ENCODE results near the gene ABCA2. TPM values are rescaled to one million over a fixed set of nuclear protein-coding genes. Genes with fewer than 3 reads are reported as not detected.

The ABCA2 gene
- total RNA-seq, 1 experiment from 2014 or later, result 27.0 TPM

DNA sequence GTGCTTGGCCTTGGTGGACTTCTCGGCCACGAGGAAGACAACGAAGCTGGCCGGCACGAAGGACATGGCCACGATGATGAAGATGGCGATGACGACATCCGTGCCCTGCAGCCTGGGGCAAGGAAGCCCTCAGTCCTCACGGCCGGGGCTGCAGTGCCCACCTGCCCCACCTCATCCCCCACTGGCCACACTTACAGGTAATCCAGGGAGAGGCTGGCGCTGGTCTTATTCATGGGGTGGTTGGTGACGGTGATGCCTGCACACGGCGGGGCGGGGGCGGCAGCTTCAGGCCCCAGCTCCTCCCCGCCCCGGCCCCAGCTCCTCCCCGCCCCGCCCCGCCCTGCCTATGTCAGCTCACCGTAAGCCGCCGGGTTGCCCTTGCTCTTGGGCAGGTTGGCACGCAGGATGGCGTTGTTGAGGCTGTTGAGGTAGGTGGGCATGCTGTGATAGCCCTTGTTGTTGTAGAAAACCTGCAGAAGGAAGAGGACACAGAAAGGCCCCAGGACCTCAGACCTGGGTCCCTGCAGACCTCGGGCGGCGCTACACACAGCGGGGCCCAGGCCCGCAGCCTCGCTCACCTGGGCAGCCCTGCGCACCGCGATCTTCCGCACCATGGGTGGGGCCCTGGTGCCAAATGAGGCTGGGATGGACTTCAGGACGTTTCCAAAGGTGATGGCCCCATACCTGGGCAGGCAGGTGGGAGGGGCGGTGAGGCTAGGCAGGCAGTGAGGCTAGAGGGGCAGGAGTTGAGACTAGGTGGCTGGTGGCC lies 15.9 kb downstream of the ABCA2 start:
- H3K9me3 ChIP-seq (ENCODE audit: control insufficient read depth, insufficient read depth, low read depth, low read length), result no peaks in the 10 kb centered on the region
- in situ Hi-C loops (cut with HindIII; ENCODE audit: low pct_unique_long_range_greater_than_20kb, low sequenced_read_pairs) (no loop called here), intact Hi-C loops (cut with micrococcal nuclease; ENCODE audit: unreplicated experiment) (no loop called here)
- H3K4me3 ChIP-seq (ENCODE audit: low read depth in 2 of 2, low read length in 2 of 2), result no peak overlapping the region
- H3K27ac ChIP-seq (ENCODE audit: low read length), result no peak overlapping the region
- no peaks in the 10 kb centered on the region for H3K36me3 ChIP-seq (ENCODE audit: control insufficient read depth, insufficient read depth, low read length)
- DNase-seq (ENCODE audit: low read depth, low spot score) (no peak), ATAC-seq (no peak)
- CTCF ChIA-PET, result no interaction called here
- POLR2A ChIA-PET, result interaction anchor here (0.5 kb wide), 1 partner anchor 93 kb away, joined by 6 read pairs; no protein-coding TSS in a partner anchor
- no peaks in the 10 kb centered on the region for H3K4me1 ChIP-seq (ENCODE audit: control insufficient read depth, insufficient read depth, low read length)
- H3K27me3 ChIP-seq (ENCODE audit: control insufficient read depth, insufficient read depth, low read length), result no peaks in the 10 kb centered on the region
- TF ChIP-seq SIN3A (IDR thresholded peaks at IDR 0.05; ENCODE audit: borderline replicate concordance, insufficient read depth, low read depth, low read length) (no peak), POLR2AphosphoS5 (IDR thresholded peaks at IDR 0.05; ENCODE audit: low read depth, low read length) (no peak), REST (IDR thresholded peaks at IDR 0.05; ENCODE audit: insufficient read depth in 1 of 2, low read depth in 2 of 2, low read length in 1 of 2) (no peak)
- TF ChIP-seq, protein P1, sequence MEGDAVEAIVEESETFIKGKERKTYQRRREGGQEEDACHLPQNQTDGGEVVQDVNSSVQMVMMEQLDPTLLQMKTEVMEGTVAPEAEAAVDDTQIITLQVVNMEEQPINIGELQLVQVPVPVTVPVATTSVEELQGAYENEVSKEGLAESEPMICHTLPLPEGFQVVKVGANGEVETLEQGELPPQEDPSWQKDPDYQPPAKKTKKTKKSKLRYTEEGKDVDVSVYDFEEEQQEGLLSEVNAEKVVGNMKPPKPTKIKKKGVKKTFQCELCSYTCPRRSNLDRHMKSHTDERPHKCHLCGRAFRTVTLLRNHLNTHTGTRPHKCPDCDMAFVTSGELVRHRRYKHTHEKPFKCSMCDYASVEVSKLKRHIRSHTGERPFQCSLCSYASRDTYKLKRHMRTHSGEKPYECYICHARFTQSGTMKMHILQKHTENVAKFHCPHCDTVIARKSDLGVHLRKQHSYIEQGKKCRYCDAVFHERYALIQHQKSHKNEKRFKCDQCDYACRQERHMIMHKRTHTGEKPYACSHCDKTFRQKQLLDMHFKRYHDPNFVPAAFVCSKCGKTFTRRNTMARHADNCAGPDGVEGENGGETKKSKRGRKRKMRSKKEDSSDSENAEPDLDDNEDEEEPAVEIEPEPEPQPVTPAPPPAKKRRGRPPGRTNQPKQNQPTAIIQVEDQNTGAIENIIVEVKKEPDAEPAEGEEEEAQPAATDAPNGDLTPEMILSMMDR (IDR thresholded peaks at IDR 0.05), result no peak
- no TSS peak for BruUV-seq (replicated peaks)

DNA sequence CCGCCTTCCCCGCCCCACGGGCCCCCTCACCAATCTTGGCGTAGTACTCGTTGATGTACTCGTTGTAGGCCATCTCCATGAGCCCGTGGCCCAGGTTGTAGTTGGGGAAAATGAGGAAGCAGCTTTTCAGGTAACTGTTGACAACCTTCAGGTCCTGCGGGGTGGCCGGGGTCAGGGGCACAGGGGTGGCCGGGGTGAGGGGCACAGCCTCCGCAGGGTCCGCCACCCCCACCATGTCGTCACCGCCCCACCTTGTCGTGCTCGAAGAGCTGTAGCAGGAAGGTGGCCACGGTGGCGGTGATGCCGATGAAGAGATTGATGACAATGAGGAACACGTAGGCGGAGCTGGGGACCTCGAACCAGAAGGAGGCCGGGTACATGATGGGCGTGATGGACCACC lies 16.9 kb downstream of the ABCA2 start:
- H3K4me1 ChIP-seq (ENCODE audit: control insufficient read depth, insufficient read depth, low read length), result no peaks in the 10 kb centered on the region
- H3K27ac ChIP-seq (ENCODE audit: low read length), result no peak overlapping the region
- intact Hi-C loops (cut with micrococcal nuclease; ENCODE audit: unreplicated experiment) (no loop called here), in situ Hi-C loops (cut with HindIII; ENCODE audit: low pct_unique_long_range_greater_than_20kb, low sequenced_read_pairs) (no loop called here)
- DNase-seq (ENCODE audit: low read depth, low spot score), result no peak
- no peak for TF ChIP-seq POLR2AphosphoS5 (IDR thresholded peaks at IDR 0.05; ENCODE audit: low read depth, low read length)
- TF ChIP-seq REST (IDR thresholded peaks at IDR 0.05; ENCODE audit: insufficient read depth in 1 of 2, low read depth in 2 of 2, low read length in 1 of 2), result no peak
- TF ChIP-seq SIN3A (IDR thresholded peaks at IDR 0.05; ENCODE audit: borderline replicate concordance, insufficient read depth, low read depth, low read length), result no peak
- TF ChIP-seq, protein P1 (IDR thresholded peaks at IDR 0.05), result no peak
- TF ChIP-seq TCF7L2 (IDR thresholded peaks at IDR 0.05; ENCODE audit: low read depth, low read length), result no peak
- H3K4me3 ChIP-seq (ENCODE audit: low read depth in 2 of 2, low read length in 2 of 2), result no peak overlapping the region
- ChIA-PET POLR2A (interaction anchor here (0.5 kb wide), 2 partner anchors 92 to 249 kb away, joined by 4 to 6 read pairs; no protein-coding TSS in a partner anchor), CTCF (no interaction called here)
- no peaks in the 10 kb centered on the region for H3K9me3 ChIP-seq (ENCODE audit: control insufficient read depth, insufficient read depth, low read depth, low read length)
- H3K27me3 ChIP-seq (ENCODE audit: control insufficient read depth, insufficient read depth, low read length), result no peaks in the 10 kb centered on the region
- no TSS peak for BruUV-seq (replicated peaks)
- ATAC-seq, result no peak
- no peaks in the 10 kb centered on the region for H3K36me3 ChIP-seq (ENCODE audit: control insufficient read depth, insufficient read depth, low read length)
